Stimulated activated CD8-positive, alpha-beta memory T cell treated with anti-CD3 and anti-CD28 coated beads, Interleukin-7, amount 100 ng/mL, for 24 hours (primary cell): ENCODE measurements around the gene MZT1.
"Not testable (repeated sequence)": the region's sequence is repeated elsewhere in the genome, so short reads cannot be mapped to it uniquely, and the experiment has no call there.

Experiments
- DNase-seq: peaks from one replicate; pipeline ENCODE4 v3.0.0-alpha.2; 2020; ENCODE audit warnings: low read depth

The MZT1 gene, protein sequence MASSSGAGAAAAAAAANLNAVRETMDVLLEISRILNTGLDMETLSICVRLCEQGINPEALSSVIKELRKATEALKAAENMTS

DNA sequence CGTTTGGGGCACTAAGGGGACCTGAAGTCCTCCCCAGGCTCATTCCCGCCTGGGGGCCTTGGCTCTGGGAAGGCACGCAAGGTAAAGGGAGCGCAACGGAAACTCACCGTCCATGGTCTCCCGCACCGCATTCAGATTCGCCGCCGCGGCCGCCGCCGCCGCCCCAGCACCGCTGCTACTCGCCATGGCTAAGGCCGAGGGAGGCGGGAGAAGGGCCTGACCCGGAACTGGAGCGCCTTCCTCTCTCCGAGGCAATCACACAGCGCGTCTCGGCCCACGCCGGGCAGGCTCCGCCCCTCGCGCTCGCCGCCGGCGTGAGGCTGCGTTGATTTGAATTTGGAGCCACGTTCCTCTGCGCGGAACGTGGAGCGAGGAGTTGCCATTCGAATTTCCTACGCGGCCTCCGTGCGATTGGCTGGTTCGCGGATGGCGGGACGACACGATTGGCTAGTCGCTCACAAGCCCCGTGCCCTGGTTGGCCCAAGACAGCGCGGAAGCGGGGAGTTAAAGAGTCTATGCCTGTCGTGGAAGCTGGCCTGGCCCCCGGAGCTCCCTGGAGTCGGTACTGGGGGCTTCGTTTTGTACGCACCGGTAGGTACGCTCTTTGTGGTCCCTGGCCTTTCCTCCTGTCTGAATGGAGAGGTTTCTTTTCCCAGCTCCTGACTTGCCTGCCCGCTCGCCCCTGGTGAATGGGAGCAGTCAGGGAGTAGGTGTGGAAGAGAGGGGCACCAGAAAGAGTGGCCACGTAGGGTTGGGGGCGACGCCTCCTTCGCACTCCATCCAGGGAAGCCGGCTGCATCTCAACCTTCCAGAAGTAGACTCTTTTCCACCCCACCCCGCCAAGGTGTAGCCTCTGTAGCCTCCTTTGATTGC lies at the start of gene MZT1, which contains the start of gene BORA:
MZT1 (minus strand) TSS at position 213 of the 873 bp plus-strand sequence; CDS start at position 186, 27 bp downstream.
BORA (plus strand) TSS at position 507 of the 873 bp plus-strand sequence. CDS start 1,018 bp downstream, outside the sequence.
- DNase-seq = peak; percentile 83

DNA sequence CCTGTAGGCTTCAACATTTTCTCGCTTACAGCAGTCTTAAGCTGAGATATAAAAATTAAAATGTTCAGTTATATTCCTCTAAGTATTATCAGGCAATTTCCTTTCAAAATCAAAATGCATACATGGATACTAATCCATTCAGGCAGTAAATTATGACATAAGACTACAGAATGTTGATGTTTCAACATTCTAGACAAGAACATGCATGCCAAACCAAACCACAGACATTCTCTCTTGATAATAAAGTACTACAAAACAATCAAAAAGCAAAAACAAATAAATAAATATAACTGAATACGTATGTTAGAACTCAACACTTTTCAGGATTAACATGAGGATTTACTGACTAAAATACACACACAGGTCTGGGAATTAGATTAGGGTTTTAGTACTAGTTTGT lies 46.6 kb upstream of the MZT1 start:
- no peak for DNase-seq

DNA sequence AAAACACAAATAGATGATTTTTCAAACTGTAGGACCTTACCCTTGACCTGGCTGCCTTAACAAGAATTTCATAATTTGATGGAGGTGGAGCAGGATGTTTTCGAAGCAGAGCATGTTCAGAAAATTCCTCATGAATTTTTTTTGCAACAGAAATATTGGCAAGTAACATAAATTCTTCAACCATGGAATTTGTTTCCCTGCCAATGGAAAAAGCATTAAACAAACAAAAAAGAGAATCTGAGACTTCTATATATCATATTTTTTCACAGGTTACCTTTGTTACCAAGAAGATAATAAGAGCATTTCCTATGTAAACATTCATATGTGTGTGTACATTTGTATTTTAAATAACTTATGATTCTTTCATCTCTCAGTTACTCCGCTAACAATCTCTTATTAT lies 36.0 kb upstream of the MZT1 start:
- no peak for DNase-seq

DNA sequence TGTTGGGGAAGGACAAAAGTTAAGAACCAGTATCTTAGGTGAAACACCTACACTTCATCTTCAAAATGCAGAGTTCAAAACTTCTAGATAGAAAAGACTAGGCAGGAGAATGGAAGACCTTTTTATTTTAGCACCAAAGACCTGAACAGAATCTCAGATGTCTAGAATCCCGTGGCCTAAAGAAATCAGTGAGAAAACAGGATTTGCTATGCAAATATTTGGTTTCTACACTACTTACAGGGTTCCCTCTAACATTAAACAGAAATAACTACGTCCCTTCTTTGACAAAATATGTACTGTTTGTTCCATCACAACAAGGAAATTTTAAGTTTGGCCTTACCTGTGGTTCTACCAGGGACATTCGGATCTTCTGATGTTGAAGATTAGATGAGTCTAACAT lies 32.8 kb upstream of the MZT1 start:
- DNase-seq = no peak

DNA sequence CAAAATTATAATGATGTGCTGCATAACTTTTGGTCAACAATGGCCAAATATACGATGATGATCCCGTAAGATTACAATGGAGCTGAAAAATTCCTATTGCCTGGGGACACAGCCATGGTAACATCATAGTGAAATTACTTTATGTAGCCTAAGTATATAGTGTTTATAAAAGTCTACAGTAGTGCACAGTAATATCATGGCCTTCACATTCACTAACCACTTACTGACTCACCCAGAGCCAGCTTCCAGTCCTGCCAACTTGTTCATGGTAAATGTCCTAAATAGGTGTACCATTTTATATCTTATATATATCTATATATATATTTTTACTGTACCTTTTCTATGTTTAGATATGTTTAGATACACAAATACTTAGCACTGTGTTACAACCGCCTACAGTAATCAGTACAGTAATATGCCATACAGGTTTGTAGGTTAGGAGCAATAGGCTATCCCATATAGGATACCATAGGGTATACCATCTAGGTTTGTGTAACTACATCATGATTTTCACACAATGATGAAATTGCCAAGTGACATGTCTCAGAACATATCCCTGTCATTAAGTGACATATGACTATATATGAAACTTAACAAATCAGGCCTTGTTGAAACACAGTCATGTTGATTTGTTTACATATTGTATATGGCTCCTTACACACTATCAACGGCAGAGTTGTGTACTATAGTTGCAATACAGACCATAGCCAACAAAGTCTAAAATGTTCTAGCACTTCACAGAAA lies 30.5 kb upstream of the MZT1 start:
- DNase-seq = no peak

DNA sequence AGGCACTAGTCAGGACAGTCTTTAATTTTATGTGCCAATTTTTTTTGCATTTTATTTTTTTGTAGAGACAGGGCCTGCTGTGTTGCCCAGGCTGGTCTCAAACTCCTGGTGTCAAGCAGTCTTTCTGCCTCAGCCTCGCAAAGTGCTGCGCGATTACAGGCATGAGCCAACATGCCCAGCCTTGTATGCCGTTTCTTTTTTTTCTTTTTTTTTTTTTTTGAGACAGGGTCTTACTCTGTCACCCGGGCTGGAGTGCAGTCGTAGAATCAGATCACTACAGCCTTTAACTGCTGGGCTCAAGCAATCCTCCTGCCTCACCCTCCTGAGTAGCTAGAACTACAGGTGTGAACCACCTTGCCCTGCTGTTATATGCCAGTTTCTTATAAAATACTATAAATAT lies 26.7 kb upstream of the MZT1 start:
- DNase-seq = no peak

DNA sequence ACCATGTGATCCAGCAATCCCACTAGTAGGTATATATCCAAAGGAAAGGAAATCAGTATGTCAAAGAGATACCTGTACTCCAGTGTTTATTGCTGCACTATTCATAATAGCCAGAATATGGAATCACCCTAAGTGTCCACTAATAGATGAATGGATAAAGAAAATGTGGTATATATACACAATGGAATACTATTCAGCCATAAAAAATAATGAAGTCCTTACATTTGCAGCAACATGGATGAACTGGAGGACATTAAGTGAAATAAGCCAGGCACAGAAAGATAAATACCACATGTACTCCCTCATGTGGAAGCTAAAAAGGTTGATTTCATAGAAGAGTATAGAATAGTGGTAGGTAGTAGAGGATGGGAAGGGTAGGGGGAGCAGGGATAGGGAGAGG lies 23.8 kb upstream of the MZT1 start:
- DNase-seq = no peak

DNA sequence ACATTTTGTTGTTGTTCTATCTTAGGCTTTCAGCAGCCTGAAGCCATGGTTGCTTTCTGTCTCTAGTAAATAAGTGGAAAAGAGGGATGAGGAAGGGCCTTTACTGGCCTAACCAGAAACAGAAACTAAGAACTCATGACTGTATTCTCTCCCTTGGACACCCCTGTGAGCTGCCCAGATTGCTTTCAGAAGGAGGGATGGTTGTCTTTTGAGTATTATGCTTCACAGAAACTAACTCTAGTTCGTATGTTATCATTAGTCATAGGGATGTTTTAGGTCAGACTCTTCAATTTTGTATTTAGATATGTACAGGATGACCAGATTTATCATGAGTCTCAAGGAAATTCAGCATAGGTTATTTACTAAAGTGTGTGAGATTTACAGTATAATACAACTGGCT lies 17.8 kb upstream of the MZT1 start:
- DNase-seq = no peak

DNA sequence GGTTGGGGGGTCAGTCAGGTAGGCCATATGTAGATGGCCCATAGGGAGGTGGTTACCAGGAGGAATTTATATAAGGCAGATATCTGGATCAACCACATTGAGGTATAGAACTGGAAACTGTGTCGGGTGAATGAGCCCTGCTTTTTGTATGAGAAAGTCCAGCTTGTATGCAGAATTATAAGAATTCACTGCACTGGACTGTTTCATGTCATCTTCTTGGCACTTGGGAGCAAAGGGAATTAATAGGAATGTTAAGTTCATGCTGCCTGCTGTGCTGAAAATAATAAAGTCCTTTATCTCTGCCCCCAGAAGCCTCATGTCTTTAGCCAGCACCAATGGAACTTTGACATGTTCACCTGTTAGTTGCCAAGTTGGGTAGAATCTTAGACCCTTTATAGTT lies 12.6 kb upstream of the MZT1 start:
- DNase-seq = no peak

DNA sequence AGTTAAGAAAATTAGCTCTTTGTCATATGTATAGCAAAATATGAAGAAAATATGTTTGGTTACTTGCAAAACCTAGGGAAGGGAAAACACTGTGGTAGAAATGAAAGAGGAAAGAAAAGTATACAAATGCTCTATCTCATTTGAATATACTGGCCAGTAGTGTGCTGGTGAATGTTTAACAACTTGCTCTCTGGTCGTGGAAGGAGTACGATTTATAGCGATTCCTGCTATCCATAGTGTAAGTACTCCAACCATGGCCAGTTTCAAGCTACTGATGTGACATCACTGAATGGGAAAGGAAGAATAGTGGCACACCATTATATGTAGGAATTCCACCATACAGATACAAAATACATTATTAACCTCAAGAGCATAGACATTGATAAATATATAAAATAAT lies 9.6 kb upstream of the MZT1 start:
- DNase-seq = no peak

DNA sequence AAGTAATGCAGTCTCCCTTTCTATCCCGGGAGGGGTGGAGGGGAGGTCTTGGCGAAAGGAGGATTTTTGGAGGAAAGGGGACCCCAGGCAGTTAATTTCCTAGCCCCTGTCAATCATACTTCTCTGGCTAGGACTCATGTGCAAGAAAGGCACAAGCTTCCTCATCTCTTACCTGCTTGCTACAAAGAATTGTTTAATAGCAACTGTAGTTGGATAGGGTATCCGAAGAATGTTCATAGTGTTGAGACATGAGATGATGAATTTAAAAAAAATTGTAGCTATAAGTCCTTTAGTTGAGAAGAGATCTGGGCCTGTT lies 819 bp upstream of the MZT1 start:
- DNase-seq = no peak

DNA sequence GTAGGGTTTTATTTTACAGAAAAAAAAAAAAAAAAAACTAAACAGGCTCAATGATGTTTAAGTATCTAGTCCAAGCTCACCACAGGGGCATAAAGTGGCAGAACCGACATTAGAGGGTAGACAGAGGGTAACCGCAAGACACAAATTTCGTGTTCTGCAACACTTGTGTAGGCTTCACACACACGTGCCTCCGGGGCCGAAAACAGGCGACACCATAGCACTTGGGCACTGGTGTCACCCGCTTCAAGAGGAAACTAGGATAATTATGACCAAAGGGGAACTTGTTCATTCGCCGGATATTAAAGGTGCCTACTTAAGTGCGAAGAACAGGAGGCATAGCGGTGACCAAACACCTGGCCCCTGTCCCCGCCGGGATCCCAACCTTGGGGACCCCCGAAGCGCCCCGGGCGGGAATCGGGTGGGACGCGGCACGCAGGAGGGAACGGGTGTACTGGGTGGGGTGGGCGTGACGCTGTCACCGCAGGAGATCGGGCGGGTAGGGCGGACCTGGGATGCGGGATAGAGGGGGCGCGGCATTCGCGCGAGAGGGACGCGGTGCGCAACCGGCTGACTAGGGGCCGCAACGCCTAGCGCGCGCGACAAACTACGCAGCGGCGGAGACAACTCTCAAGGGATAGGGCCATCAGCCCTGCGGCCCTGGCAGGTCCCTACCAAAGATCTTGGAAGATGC lies 558 bp downstream of the MZT1 start:
- DNase-seq = no peak

DNA sequence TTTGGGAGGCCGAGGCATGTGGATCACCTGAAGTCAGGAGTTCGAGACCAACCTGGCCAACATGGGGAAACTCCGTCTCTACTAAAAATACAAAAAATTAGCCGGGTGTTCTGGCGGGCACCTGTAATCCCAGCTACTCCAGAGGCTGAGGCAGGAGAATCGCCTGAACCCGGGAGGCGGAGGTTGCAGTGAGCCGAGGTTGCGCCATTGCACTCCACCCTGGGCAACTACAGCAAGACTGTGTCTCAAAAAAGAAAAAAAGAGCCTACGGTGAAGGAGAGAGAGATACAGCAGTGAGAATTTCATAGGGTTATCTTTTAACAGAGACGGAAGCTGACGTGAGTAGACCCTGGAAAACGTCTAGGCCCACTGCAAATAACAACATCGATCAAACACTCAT lies 1.2 kb downstream of the MZT1 start:
- DNase-seq = not testable (repeated sequence)

DNA sequence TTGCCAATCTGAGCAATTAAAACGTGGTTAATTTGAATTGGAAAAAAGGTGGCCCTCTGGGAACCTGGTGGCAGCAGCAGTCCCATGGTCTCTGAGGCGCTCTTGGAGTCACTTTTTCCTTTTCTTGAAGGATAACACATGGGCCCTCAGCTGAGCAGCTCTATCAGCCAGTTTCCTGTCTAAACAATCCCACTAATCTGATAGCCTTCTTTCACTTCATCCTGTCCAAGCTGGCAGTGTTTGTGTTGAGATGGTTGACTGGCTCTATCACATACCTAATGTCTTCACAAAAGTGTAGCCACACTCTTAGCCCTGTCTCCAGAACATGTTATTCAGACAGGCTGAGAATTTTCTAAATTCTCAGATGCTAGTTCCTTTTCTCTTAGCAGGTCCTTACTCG lies 10.7 kb downstream of the MZT1 start:
- no peak for DNase-seq

DNA sequence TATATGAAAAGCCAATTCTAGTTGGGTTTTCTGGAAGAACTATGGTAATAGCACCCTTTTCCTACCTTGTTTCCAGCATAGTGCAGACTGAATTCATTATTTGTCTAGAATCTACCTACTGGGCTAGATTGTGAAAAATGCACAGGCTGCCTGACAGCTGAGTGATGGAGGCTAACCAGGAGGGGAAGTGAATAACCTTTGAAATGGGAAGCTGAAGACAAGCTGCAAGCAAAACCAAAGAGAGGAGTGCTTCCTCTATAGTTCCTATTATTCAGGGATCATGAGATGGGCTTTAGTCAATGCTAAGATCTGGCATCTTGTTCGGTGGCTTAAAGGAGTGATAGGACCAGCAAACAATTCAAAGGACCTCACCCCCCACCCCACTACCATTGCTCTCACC lies 26.9 kb downstream of the MZT1 start:
- no peak for DNase-seq

DNA sequence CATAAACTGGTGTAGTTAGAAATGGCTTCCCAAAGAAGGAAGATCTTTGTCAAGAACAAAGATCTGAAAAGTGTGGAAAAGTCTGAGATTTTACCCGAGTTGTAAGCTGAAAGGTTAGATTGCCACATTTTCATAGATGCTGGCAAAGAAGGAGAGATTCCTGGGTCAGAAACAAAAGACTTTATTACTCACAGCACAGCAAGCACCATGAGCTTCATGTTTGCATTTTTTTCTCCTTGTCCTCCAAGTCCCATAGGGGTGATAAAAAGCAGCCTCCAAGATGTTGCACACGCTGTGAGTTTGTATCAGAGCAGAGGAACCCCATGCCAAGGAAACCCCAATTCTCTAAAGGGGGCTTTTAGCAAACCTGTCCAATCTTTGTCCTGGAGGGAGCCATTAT lies 29.3 kb downstream of the MZT1 start:
- DNase-seq = no peak

DNA sequence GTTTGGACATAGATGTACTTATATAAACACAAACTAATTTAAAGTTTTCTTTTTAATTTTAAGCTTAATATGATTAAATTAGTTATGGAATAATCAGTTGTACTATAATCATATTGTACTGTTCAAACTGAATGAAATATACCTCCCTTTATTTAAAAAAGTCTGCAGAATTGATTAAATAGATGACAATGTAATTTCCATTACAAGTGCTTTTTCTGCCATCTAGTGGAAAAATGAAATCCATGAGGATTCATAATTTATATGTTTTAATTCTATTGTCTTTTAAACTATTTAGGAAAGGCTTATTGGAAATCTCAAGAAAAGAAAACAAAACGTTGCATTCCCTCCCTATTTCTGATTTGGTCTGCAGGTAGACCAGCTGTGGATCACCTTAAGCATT lies 30.9 kb downstream of the MZT1 start:
- no peak for DNase-seq

DNA sequence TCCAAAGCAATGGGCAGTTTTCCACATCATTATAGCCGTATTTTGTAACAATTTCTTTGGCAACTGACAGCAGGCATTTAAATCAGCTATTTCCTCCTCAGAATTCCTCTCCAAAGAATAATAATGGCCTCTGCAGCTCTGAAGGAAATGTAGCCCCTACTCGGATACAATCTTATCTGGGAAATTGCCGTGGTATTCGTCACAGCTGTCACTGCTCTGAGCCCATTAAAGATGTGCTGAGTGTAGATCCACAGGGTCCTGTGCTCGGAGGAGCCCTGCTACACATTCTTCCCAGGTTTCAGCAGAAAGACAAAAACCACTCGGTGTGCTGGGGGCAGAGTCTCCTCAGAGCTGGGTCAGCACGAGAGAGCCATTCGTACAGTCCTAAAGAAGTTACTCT lies 33.1 kb downstream of the MZT1 start:
- no peak for DNase-seq

DNA sequence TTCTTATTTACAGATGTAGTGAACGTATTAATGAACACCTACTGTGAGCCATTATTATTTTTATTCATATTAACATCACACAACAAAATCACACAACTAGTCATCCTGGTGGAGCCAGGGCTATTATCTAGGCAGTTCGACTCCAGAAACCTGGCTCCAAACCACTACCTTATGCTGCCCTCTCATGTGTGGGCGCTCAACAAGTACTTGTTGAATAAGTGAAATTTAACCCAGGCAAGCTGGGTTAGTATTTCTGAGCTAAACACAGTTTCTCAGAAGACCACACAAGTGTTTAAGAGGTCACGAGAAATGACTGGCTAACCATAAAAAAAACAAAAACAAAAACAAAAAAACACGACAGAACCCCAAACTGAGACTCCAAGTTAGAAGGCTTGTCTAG lies 33.6 kb downstream of the MZT1 start:
- DNase-seq = no peak

DNA sequence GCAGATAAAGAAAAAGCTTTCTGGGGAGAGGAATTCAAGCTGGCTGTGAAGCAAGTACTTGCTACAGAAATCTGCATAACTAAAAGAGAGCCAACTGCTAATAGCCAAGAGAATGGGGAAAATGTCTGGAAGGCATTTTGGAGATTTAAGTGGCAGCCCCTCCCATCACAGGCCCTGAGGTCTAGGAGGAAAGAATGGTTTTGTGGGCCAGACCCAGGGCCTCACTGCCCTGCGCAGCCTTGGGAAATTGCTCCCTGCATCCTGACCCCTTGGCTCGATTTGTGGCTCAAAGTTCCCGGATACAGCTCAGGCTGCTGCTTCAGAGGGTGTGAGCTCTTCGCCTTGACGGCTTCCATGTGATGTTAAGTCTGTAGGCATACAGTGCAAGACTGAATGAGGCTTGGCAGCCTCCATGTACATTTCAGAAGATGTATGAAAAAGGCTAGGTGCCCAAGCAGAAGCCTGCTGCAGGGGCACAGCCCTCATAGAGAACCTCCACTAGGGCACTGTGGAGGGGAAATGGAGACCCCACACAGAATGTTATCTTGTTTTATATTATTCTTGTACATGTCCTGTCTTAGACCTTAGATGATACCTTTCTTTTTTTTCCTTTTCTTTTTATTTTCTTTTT lies 34.4 kb downstream of the MZT1 start:
- DNase-seq = no peak

DNA sequence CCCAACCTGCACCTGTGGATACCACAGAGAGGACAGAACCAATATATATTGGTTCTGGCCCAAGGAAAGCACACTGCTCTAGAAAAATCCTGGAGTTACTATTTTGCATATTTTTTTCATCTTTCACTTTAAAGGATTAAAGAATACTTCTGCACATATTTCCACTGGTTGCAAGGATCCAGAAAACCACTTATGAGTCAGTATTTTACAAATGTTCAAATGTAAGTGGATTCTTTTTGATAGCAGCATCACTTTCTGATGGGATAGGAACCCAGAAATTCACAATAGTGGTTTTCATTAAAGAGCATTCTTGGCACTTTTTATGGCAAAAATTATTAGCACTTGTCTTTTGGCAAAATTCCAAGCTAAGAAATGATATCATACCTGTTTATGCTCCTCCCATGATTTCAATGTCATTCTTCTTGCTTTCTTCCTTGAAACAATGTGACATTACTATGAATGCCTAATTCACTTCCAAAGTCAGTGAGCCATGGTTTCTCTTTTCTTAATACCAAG lies 38.2 kb downstream of the MZT1 start:
- no peak for DNase-seq

DNA sequence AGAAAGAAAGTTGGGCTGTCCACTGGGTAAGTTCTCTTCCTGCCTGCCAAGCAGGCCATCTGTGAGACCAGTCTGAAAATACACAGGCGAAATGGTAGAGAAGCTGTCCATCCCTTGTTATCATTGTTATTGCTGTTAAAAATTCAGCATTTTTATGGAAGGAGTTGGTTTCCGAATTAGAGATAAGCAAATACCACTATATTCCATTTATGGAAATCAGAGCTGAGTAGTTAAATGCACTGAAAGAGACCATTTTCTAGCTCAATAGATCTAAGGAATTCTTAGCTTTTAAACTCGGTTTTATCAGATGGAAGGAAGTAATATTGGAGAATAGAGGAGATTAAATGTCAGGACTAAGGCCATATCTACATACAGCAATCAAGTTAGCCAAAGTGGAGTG lies 40.7 kb downstream of the MZT1 start:
- no peak for DNase-seq
